ENCODE results near the gene CYBA.

Gene CYBA

DNA sequence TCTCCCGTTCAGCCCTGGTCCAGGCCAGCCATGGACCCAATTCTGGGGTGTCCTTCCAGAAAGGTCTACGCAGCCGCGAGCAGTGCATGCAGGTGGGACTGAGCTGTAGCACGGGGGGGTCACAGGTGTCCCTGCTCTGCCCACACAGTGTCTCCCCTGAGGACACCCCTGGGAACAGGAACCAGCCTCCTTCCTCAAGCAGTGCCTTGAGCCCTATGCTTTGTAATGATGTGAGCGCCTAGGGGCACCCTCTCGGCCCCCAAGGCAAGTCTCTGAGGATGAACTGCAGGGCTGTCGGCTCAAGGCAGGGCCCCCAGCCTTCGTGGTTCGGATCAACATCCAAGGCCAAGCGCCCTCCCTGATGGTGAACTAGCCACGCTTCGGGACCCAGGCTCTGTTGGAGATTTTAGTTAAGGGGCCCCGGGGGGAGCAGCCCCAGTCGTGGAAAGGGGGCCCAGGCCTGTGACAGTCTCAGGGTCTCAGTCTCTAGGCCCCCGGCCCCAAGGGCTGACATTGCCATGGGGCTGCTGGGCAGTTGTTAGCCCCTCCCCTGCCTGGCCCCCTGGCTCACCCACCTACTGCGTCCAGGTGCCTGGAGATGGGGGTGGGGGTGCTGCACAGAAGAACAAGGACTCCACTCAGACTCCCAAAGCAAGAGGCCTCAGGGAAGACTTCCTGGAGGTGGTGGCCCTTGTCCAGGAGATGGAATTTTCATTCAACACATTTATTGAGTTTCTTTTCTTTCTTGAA lies 10.2 kb downstream of the CYBA start:
- TF ChIP-seq, protein P1, sequence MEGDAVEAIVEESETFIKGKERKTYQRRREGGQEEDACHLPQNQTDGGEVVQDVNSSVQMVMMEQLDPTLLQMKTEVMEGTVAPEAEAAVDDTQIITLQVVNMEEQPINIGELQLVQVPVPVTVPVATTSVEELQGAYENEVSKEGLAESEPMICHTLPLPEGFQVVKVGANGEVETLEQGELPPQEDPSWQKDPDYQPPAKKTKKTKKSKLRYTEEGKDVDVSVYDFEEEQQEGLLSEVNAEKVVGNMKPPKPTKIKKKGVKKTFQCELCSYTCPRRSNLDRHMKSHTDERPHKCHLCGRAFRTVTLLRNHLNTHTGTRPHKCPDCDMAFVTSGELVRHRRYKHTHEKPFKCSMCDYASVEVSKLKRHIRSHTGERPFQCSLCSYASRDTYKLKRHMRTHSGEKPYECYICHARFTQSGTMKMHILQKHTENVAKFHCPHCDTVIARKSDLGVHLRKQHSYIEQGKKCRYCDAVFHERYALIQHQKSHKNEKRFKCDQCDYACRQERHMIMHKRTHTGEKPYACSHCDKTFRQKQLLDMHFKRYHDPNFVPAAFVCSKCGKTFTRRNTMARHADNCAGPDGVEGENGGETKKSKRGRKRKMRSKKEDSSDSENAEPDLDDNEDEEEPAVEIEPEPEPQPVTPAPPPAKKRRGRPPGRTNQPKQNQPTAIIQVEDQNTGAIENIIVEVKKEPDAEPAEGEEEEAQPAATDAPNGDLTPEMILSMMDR (IDR thresholded peaks at IDR 0.05; ENCODE audit: low read depth, low read length), result no peak
- DNase-seq (ENCODE audit: low read depth in 2 of 2), result no peak
- H3K4me3 ChIP-seq (replicated peaks in 1 of 2; ENCODE audit: low read depth in 2 of 2, low read length in 2 of 2), result no peak overlapping the region

DNA sequence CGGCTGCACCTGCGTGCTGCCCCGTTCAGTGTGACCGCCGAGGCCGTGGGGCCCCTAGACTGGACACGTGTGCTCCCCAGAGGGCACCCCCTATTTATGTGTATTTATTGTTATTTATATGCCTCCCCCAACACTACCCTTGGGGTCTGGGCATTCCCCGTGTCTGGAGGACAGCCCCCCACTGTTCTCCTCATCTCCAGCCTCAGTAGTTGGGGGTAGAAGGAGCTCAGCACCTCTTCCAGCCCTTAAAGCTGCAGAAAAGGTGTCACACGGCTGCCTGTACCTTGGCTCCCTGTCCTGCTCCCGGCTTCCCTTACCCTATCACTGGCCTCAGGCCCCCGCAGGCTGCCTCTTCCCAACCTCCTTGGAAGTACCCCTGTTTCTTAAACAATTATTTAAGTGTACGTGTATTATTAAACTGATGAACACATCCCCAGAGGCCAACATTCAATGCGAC lies 10.8 kb downstream of the CYBA start:
- H3K4me3 ChIP-seq (replicated peaks in 1 of 2; ENCODE audit: low read depth in 2 of 2, low read length in 2 of 2), result no peak overlapping the region
- no peak for DNase-seq (ENCODE audit: low read depth in 2 of 2)
- TF ChIP-seq, protein P1 (IDR thresholded peaks at IDR 0.05; ENCODE audit: low read depth, low read length), result no peak

DNA sequence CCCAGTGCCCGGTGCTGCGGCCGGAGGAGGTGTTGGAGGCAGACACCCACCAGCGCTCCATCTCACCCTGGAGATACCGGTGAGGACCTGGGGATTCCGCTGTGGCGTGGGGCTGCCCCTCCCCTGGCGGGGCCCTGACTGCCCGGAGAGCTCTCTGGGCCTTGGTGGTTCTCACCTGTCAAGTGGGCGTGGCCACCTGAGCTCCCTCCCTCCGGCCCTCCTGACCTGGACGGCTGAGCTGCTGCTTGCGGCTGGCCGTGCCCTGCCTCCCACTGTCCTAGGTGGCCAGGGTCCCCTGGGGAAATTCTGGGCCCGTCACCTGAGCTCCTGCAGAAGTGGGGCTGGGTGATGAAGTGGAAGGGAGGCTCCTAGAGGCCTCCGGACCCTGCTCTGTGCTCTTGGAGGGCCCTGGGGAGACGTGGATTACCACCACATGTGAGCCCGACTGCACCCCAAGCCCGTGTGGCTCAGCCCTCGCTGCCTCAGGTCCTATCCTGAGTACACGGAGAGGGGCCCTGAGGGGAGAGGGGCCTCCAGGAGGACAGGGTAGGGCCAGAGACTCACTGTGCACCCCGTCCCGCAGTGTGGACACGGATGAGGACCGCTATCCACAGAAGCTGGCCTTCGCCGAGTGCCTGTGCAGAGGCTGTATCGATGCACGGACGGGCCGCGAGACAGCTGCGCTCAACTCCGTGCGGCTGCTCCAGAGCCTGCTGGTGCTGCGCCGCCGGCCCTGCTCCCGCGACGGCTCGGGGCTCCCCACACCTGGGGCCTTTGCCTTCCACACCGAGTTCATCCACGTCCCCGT lies 11.4 kb downstream of the CYBA start:
- TF ChIP-seq, protein P1 (IDR thresholded peaks at IDR 0.05; ENCODE audit: low read depth, low read length), result no peak

GRCh38 chr16:88638323-88639230 lies 12.3 kb downstream of the CYBA start, which contains the start of gene IL17C:
TSS of gene IL17C (plus strand) at chr16:88638572. CDS start at chr16:88638642, 70 bp downstream.
- DNase-seq (ENCODE audit: low read depth in 2 of 2), result no peak
- TF ChIP-seq, protein P1 (IDR thresholded peaks at IDR 0.05; ENCODE audit: low read depth, low read length), result no peak

More for the DNA sequence above, 11.4 kb downstream of the CYBA start:
- DNase-seq (ENCODE audit: low read depth in 2 of 2), result no peak
- H3K4me3 ChIP-seq (replicated peaks in 1 of 2; ENCODE audit: low read depth in 2 of 2, low read length in 2 of 2), result no peak overlapping the region

GRCh38 chr16:88636488-88637265 lies 14.2 kb downstream of the CYBA start:
- no peak overlapping the region for H3K4me3 ChIP-seq (replicated peaks in 1 of 2; ENCODE audit: low read depth in 2 of 2, low read length in 2 of 2)
- DNase-seq (ENCODE audit: low read depth in 2 of 2), result no peak
- TF ChIP-seq, protein P1 (IDR thresholded peaks at IDR 0.05; ENCODE audit: low read depth, low read length), result no peak

More at GRCh38 chr16:88638323-88639230, 12.3 kb downstream of the CYBA start, which contains the start of gene IL17C:
- no peak within 1 kb of the TSS for H3K4me3 ChIP-seq (replicated peaks in 1 of 2; ENCODE audit: low read depth in 2 of 2, low read length in 2 of 2)

Measured in cardiac fibroblast (primary cell).